Keratinocyte (primary cell): ENCODE data around the gene DTYMK. TPM values are rescaled to one million over a fixed set of nuclear protein-coding genes. Genes with fewer than 3 reads are reported as not detected.

Experiments
- DNase-seq: peaks from one replicate; pipeline ENCODE4 v3.0.0-alpha.2; 2011; ENCODE audit warnings: low read depth, missing footprints, low spot score
- FAIRE-seq: peaks from 2 replicates; lab custom pipeline; 2011; peaks lifted over from hg19 to GRCh38; lab: Jason Lieb, UNC
- H2AFZ ChIP-seq: 2 replicates; pipeline ENCODE4 v1.6.0; 2012; ENCODE audit warnings: low read length, control low read depth, inconsistent platforms; ENCODE audit not compliant: control insufficient read depth
- H3K27ac ChIP-seq: 2 replicates; pipeline ENCODE4 v1.5.1; 2011; ENCODE audit warnings: low read length; ENCODE audit not compliant: control insufficient read depth, insufficient read depth
- H3K27me3 ChIP-seq: 3 replicates; pipeline ENCODE4 v1.6.0; 2011; ENCODE audit warnings: low read length; ENCODE audit not compliant: control insufficient read depth, insufficient read depth; ENCODE audit errors: extremely low read depth
- H3K36me3 ChIP-seq, 2 experiments: 2 replicates in 1 of 2; 3 replicates in 1 of 2; pipeline ENCODE4 v1.5.1; 2011; ENCODE audit warnings: low read length in 2 of 2, mild to moderate bottlenecking in 1 of 2; ENCODE audit not compliant: control insufficient read depth in 2 of 2, insufficient read depth in 2 of 2; ENCODE audit errors: extremely low read depth in 1 of 2
- H3K4me1 ChIP-seq: 3 replicates; pipeline ENCODE4 v1.5.1; 2011; ENCODE audit warnings: low read length; ENCODE audit not compliant: control insufficient read depth, insufficient read depth; ENCODE audit errors: extremely low read depth
- H3K4me2 ChIP-seq: 3 replicates; pipeline ENCODE4 v1.6.0; 2011; ENCODE audit warnings: low read depth, low read length; ENCODE audit not compliant: control insufficient read depth, insufficient read depth; ENCODE audit errors: extremely low read depth
- H3K4me3 ChIP-seq, 3 experiments: fragments of 200-600 bp in 1 of 3; sonication (generic) in 1 of 3; 2 replicates in 2 of 3; 3 replicates in 1 of 3; pipeline ENCODE4 v1.5.1; 2011 to 2016; ENCODE audit warnings: low read length in 3 of 3, mild to moderate bottlenecking in 3 of 3, control low read depth in 2 of 3, inconsistent platforms in 1 of 3, low read depth in 1 of 3, mixed read lengths in 1 of 3, mixed run types in 1 of 3, moderate library complexity in 1 of 3; ENCODE audit not compliant: control insufficient read depth in 2 of 3, insufficient read depth in 2 of 3; ENCODE audit errors: extremely low read depth in 1 of 3
- H3K79me2 ChIP-seq: 2 replicates; pipeline ENCODE4 v1.6.0; 2012; ENCODE audit warnings: low read length; ENCODE audit not compliant: control insufficient read depth, insufficient read depth
- H3K9ac ChIP-seq: 3 replicates; pipeline ENCODE4 v1.6.0; 2011; ENCODE audit warnings: low read length; ENCODE audit not compliant: control insufficient read depth, insufficient read depth; ENCODE audit errors: extremely low read depth
- H3K9me1 ChIP-seq: 3 replicates; pipeline ENCODE4 v1.6.0; 2011; ENCODE audit warnings: low read length; ENCODE audit not compliant: control insufficient read depth, insufficient read depth; ENCODE audit errors: extremely low read depth
- H3K9me3 ChIP-seq: 2 replicates; pipeline ENCODE4 v1.5.1; 2012; ENCODE audit warnings: low read depth, low read length; ENCODE audit not compliant: control insufficient read depth
- H4K20me1 ChIP-seq: 3 replicates; pipeline ENCODE4 v1.6.0; 2011; ENCODE audit warnings: low read length; ENCODE audit not compliant: control insufficient read depth, insufficient read depth; ENCODE audit errors: extremely low read depth
- CTCF ChIP-seq, 3 experiments: IDR thresholded peaks in 1 of 3; conservative IDR thresholded peaks in 1 of 3; optimal IDR thresholded peaks in 1 of 3; 2 replicates in 2 of 3; 3 replicates in 1 of 3; pipeline versions ENCODE3 to v1.5.1; 2011; ENCODE audit warnings: low read length in 3 of 3, mild to moderate bottlenecking in 3 of 3, moderate library complexity in 2 of 3, control low read depth in 1 of 3, inconsistent platforms in 1 of 3; ENCODE audit not compliant: insufficient read depth in 2 of 3; ENCODE audit errors: extremely low read depth in 1 of 3
- EZH2 ChIP-seq: IDR thresholded peaks from one replicate; pipeline ENCODE4 v1.6.1; 2012; ENCODE audit warnings: inconsistent platforms, mild to moderate bottlenecking, low read length, moderate library complexity
- dilution Hi-C: fragments of 300-500 bp; cut with MboI; formaldehyde crosslinking; loops from one replicate; pipeline ENCODE4 v1.7.0; 2020; ENCODE audit warnings: low sequenced_read_pairs; ENCODE audit not compliant: extremely low pct_ligation_motif_present
- polyA plus RNA-seq, 5 experiments: library from polyadenylated mRNA; depleted of rRNA in 3 of 5; stranded (reverse) in 3 of 5; stranded (forward) in 1 of 5; unstranded in 1 of 5; fragments of >200 nt; gene quantifications; 1 replicate in 1 of 5; 2 replicates in 3 of 5; 3 replicates in 1 of 5; pipeline versions ENCODE4 v1.2.1 to v1.2.3, GENCODE V29; 2011 to 2012; ENCODE audit warnings: missing spikeins in 2 of 5, low read depth in 1 of 5, low replicate concordance in 1 of 5

DTYMK gene
- polyA plus RNA-seq, 1 donor (not counting 4 experiments of a cell fraction or from before 2014, with no cell fraction given), result 31.6 TPM

- Histone ChIP-seq H3K4me3 (no peak overlapping the region), H3K9me3 (no peaks in the 10 kb centered on the region), H3K9me1 (peaks cover 2% of the 10 kb centered on the region), H3K27me3 (no peaks in the 10 kb centered on the region), H3K36me3 (peaks cover 9 to 20% of the 10 kb centered on the region in 2 experiments), H2AFZ (no peak overlapping the region), H3K27ac (no peak overlapping the region), H3K4me2 (no peak overlapping the region), H3K4me1 (peaks cover 10% of the 10 kb centered on the region), H4K20me1 (peaks cover 3% of the 10 kb centered on the region), H3K79me2 (peaks cover 29% of the 10 kb centered on the region), H3K9ac (no peak overlapping the region)
- FAIRE-seq (no peak), DNase-seq (no peak)
- dilution Hi-C loops, result no loop called here
- no peak for TF ChIP-seq EZH2
- no peak for TF ChIP-seq CTCF (optimal IDR thresholded peaks at IDR 0.05 in 1 of 3, IDR thresholded peaks at IDR 0.05 in 1 of 3, conservative IDR thresholded peaks at IDR 0.05 in 1 of 3; ENCODE audit: extremely low read depth in 1 of 3, insufficient read depth in 2 of 3, low read length in 3 of 3)
Measured at GRCh38 chr2:241690202-241690717, 3.6 kb upstream of the DTYMK start.

- H3K9ac ChIP-seq, result no peak overlapping the region
Measured at GRCh38 chr2:241689306-241689705, 2.7 kb upstream of the DTYMK start.

More at GRCh38 chr2:241689306-241689705, 2.7 kb upstream of the DTYMK start:
- peaks cover 29% of the 10 kb centered on the region for H3K79me2 ChIP-seq
- H3K36me3 ChIP-seq, result peaks cover 7 to 17% of the 10 kb centered on the region in 2 experiments
- dilution Hi-C loops, result no loop called here
- H3K4me2 ChIP-seq, result no peak overlapping the region
- H3K4me3 ChIP-seq, result no peak overlapping the region
- FAIRE-seq (no peak), DNase-seq (no peak)
- no peak overlapping the region for H3K27ac ChIP-seq
- no peaks in the 10 kb centered on the region for H3K27me3 ChIP-seq
- peaks cover 10% of the 10 kb centered on the region for H3K4me1 ChIP-seq
- TF ChIP-seq CTCF (optimal IDR thresholded peaks at IDR 0.05 in 1 of 3, IDR thresholded peaks at IDR 0.05 in 1 of 3, conservative IDR thresholded peaks at IDR 0.05 in 1 of 3; ENCODE audit: extremely low read depth in 1 of 3, insufficient read depth in 2 of 3, low read length in 3 of 3) (no peak), EZH2 (no peak)
- no peaks in the 10 kb centered on the region for H3K9me3 ChIP-seq
- peaks cover 3% of the 10 kb centered on the region for H4K20me1 ChIP-seq
- H2AFZ ChIP-seq, result no peak overlapping the region
- peaks cover 2% of the 10 kb centered on the region for H3K9me1 ChIP-seq
